B cell (primary cell): ENCODE results near the gene BSDC1.

Source experiments
- EZH2 ChIP-seq: IDR thresholded peaks from 2 replicates; pipeline ENCODE4 v1.6.1; 2012; ENCODE audit warnings: borderline replicate concordance, low read depth, mild to moderate bottlenecking, moderate library complexity, low read length; ENCODE audit not compliant: insufficient read depth, poor library complexity, severe bottlenecking
- TF ChIP-seq, protein P1 (sequence below): fragments of 200-600 bp; IDR thresholded peaks from one replicate; pipeline ENCODE4 v1.8.0; 2022; ENCODE audit warnings: antibody characterized with exemption, mild to moderate bottlenecking

DNA sequence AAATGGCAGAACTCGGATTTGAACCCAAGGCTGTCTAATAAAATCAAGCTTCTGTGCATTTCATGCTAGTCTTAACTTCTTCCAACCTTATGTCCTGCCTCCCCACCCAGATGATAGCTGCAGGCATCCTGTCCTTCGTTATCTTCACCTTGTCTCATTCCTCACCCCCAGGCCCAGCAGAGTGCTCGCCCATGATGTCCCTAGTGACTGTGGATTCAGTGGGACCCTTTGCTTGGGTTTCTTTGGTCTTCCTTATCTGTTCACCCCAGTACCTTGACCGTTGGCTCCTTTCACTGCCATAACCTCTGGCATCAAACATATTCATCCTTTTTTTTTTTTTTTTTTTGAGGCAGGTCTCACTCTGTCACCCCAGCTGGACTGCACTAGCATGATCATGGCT, 5.6 kb upstream of the BSDC1 start:
- TF ChIP-seq, protein P1, sequence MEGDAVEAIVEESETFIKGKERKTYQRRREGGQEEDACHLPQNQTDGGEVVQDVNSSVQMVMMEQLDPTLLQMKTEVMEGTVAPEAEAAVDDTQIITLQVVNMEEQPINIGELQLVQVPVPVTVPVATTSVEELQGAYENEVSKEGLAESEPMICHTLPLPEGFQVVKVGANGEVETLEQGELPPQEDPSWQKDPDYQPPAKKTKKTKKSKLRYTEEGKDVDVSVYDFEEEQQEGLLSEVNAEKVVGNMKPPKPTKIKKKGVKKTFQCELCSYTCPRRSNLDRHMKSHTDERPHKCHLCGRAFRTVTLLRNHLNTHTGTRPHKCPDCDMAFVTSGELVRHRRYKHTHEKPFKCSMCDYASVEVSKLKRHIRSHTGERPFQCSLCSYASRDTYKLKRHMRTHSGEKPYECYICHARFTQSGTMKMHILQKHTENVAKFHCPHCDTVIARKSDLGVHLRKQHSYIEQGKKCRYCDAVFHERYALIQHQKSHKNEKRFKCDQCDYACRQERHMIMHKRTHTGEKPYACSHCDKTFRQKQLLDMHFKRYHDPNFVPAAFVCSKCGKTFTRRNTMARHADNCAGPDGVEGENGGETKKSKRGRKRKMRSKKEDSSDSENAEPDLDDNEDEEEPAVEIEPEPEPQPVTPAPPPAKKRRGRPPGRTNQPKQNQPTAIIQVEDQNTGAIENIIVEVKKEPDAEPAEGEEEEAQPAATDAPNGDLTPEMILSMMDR = no peak
- no peak for TF ChIP-seq EZH2
